Stimulated activated CD8-positive, alpha-beta memory T cell treated with anti-CD3 and anti-CD28 coated beads, Interleukin-7, amount 100 ng/mL, for 48 hours (primary cell): ENCODE results near the gene RGS13.

Experiments
- DNase-seq, 2 donors: peaks; one replicate each; pipeline ENCODE4 v3.0.0-alpha.2; 2020; ENCODE audit warnings: low read depth in 1 of 2; ENCODE audit errors: extremely low read depth in 1 of 2

Gene RGS13

GRCh38 chr1:192626366-192627179, 9.4 kb upstream of the RGS13 start:
- no peak for DNase-seq

- no peak for DNase-seq
These were observed 8.0 kb upstream of the RGS13 start for GRCh38 chr1:192627901-192628300.

GRCh38 chr1:192628396-192629057, 7.4 kb upstream of the RGS13 start:
- DNase-seq: no peak

GRCh38 chr1:192629612-192630011, 6.3 kb upstream of the RGS13 start:
- no peak for DNase-seq

GRCh38 chr1:192630521-192631287, 5.2 kb upstream of the RGS13 start:
- no peak for DNase-seq

- no peak for DNase-seq
These were observed 4.2 kb upstream of the RGS13 start for GRCh38 chr1:192631749-192632148.

GRCh38 chr1:192632188-192632587, 3.8 kb upstream of the RGS13 start:
- no peak for DNase-seq

GRCh38 chr1:192632641-192633532, 3.1 kb upstream of the RGS13 start:
- DNase-seq: no peak

- DNase-seq: no peak
These were observed 2.3 kb upstream of the RGS13 start for GRCh38 chr1:192633533-192634253.

- no peak for DNase-seq
These were observed 906 bp upstream of the RGS13 start for GRCh38 chr1:192635041-192635440.

GRCh38 chr1:192639607-192640368, 3.8 kb downstream of the RGS13 start:
- no peak for DNase-seq

GRCh38 chr1:192652159-192652558, 16.2 kb downstream of the RGS13 start:
- DNase-seq: no peak

GRCh38 chr1:192654120-192654519, 18.2 kb downstream of the RGS13 start:
- no peak for DNase-seq

GRCh38 chr1:192654591-192655251, 18.8 kb downstream of the RGS13 start:
- no peak for DNase-seq

- no peak for DNase-seq
These were observed 21.8 kb downstream of the RGS13 start for GRCh38 chr1:192657760-192658159.

- DNase-seq: no peak
These were observed 22.3 kb downstream of the RGS13 start for GRCh38 chr1:192658255-192658654.

GRCh38 chr1:192660613-192661012, 24.7 kb downstream of the RGS13 start:
- DNase-seq: no peak

- no peak for DNase-seq
These were observed 32.5 kb downstream of the RGS13 start for GRCh38 chr1:192668409-192668983.
